ENCODE results near the gene C17orf107. TPM values are rescaled to one million over a fixed set of nuclear protein-coding genes. Genes with fewer than 3 reads are reported as not detected.
A peak's percentile ranks its signal among the peaks of the same experiment; 100 is the strongest.
"Not testable (repeated sequence)": the region's sequence is repeated elsewhere in the genome, so short reads cannot be mapped to it uniquely, and the experiment has no call there.

The C17orf107 gene
- polyA plus RNA-seq, 4 donors, result 1.3 to 2.8 (median 1.9) TPM

- no peak for DNase-seq (ENCODE audit: low read depth in 4 of 4, low spot score in 3 of 4)
These were observed 985 bp upstream of the C17orf107 start for GRCh38 chr17:4898351-4898750.

GRCh38 chr17:4898927-4899326 is 409 bp upstream of the C17orf107 start:
- no peak for DNase-seq (ENCODE audit: low read depth in 4 of 4, low spot score in 3 of 4)

- no peak for DNase-seq (ENCODE audit: low read depth in 4 of 4, low spot score in 3 of 4)
These were observed 1.1 kb downstream of the C17orf107 start for GRCh38 chr17:4900231-4901107.

- no peak for DNase-seq (ENCODE audit: low read depth in 4 of 4, low spot score in 3 of 4)
These were observed 1.8 kb downstream of the C17orf107 start for GRCh38 chr17:4901108-4901647.

GRCh38 chr17:4901648-4902344 is 2.5 kb downstream of the C17orf107 start:
- DNase-seq (ENCODE audit: low read depth in 4 of 4, low spot score in 3 of 4), result no peak

- DNase-seq (ENCODE audit: low read depth in 4 of 4, low spot score in 3 of 4), result no peak
These were observed 3.2 kb downstream of the C17orf107 start for GRCh38 chr17:4902540-4902939.

GRCh38 chr17:4903051-4903818 is 3.9 kb downstream of the C17orf107 start, which contains the start of gene CHRNE:
TSS of gene CHRNE (minus strand) at chr17:4903098. CDS start at chr17:4903063, 35 bp downstream.
- peak; percentile 59 to 77 (median 72) for DNase-seq (ENCODE audit: low read depth in 4 of 4, low spot score in 3 of 4)

GRCh38 chr17:4906642-4907041 is 7.3 kb downstream of the C17orf107 start:
- DNase-seq (ENCODE audit: low read depth in 4 of 4, low spot score in 3 of 4), result not testable (repeated sequence)

- no peak for DNase-seq (ENCODE audit: low read depth in 4 of 4, low spot score in 3 of 4)
These were observed 9.0 kb downstream of the C17orf107 start for GRCh38 chr17:4908301-4908700.

GRCh38 chr17:4908711-4909496 is 9.6 kb downstream of the C17orf107 start:
- peak; percentile 72 to 81 (median 78) for DNase-seq (ENCODE audit: low read depth in 4 of 4, low spot score in 3 of 4)

GRCh38 chr17:4913994-4914393 is 14.7 kb downstream of the C17orf107 start:
- no peak for DNase-seq (ENCODE audit: low read depth in 4 of 4, low spot score in 3 of 4)

- not testable (repeated sequence) for DNase-seq (ENCODE audit: low read depth in 4 of 4, low spot score in 3 of 4)
These were observed 15.2 kb downstream of the C17orf107 start for GRCh38 chr17:4914551-4914950.

- DNase-seq (ENCODE audit: low read depth in 4 of 4, low spot score in 3 of 4), result no peak
These were observed 20.2 kb downstream of the C17orf107 start for GRCh38 chr17:4919511-4920047.

- no peak for DNase-seq (ENCODE audit: low read depth in 4 of 4, low spot score in 3 of 4)
These were observed 21.2 kb downstream of the C17orf107 start for GRCh38 chr17:4920351-4921048.

- DNase-seq (ENCODE audit: low read depth in 4 of 4, low spot score in 3 of 4), result no peak
These were observed 22.0 kb downstream of the C17orf107 start for GRCh38 chr17:4921320-4921719.

- DNase-seq (ENCODE audit: low read depth in 4 of 4, low spot score in 3 of 4), result not testable (repeated sequence)
These were observed 27.4 kb downstream of the C17orf107 start for GRCh38 chr17:4926577-4927335.

GRCh38 chr17:4928881-4929280 is 29.5 kb downstream of the C17orf107 start:
- DNase-seq (ENCODE audit: low read depth in 4 of 4, low spot score in 3 of 4), result no peak

GRCh38 chr17:4931963-4932362 is 32.6 kb downstream of the C17orf107 start, which contains the start of gene GP1BA:
TSS of gene GP1BA (plus strand) at chr17:4932277. CDS start at chr17:4932605, 328 bp downstream.
- no peak for DNase-seq (ENCODE audit: low read depth in 4 of 4, low spot score in 3 of 4)

All from left renal pelvis (tissue), 4 donors.